Measurements from ENCODE around the gene GUK1.

Gene GUK1

GRCh38 chr1:228139931-228140723 lies at the start of gene GUK1:
Gene GUK1, plus strand, starts transcription at chr1:228140279. Its CDS starts 24 bp downstream, at chr1:228140303.
- DNase-seq, result peak; percentile 99

- DNase-seq, result peak; percentile 20
Observed at GRCh38 chr1:228090613-228091081, 49.4 kb upstream of the GUK1 start.

GRCh38 chr1:228091084-228091483 lies 49.0 kb upstream of the GUK1 start:
- no peak for DNase-seq

GRCh38 chr1:228092342-228093049 lies 47.6 kb upstream of the GUK1 start:
- DNase-seq, result no peak

GRCh38 chr1:228093050-228093906 lies 46.8 kb upstream of the GUK1 start:
- DNase-seq, result no peak

GRCh38 chr1:228094432-228095016 lies 45.6 kb upstream of the GUK1 start:
- DNase-seq, result peak; percentile 10

GRCh38 chr1:228095161-228095560 lies 44.9 kb upstream of the GUK1 start:
- DNase-seq, result peak; percentile 18

GRCh38 chr1:228095938-228096337 lies 44.1 kb upstream of the GUK1 start:
- peak; percentile 13 for DNase-seq

- no peak for DNase-seq
Observed at GRCh38 chr1:228096416-228097332, 43.4 kb upstream of the GUK1 start.

GRCh38 chr1:228097333-228098081 lies 42.6 kb upstream of the GUK1 start:
- no peak for DNase-seq

GRCh38 chr1:228098323-228098931 lies 41.7 kb upstream of the GUK1 start:
- no peak for DNase-seq

GRCh38 chr1:228099331-228099732 lies 40.7 kb upstream of the GUK1 start:
- DNase-seq, result no peak

- no peak for DNase-seq
Observed at GRCh38 chr1:228100822-228101613, 39.1 kb upstream of the GUK1 start.

GRCh38 chr1:228101614-228101993 lies 38.5 kb upstream of the GUK1 start:
- DNase-seq, result peak; percentile 24

GRCh38 chr1:228101994-228102790 lies 37.9 kb upstream of the GUK1 start:
- DNase-seq, result peak; percentile 61

GRCh38 chr1:228102791-228103620 lies 37.1 kb upstream of the GUK1 start, which contains the start of gene C1orf35:
Gene C1orf35, minus strand, starts transcription at chr1:228103325. Its CDS starts 98 bp downstream, at chr1:228103227.
- peak; percentile 97 for DNase-seq

- DNase-seq, result peak; percentile 30
Observed at GRCh38 chr1:228104526-228105269, 35.4 kb upstream of the GUK1 start.

Data from femur (tissue), 1 donor.